Thyroid gland (tissue), 4 donors: ENCODE data around the gene TRIM46.

Source experiments
- CTCF ChIP-seq, 6 experiments: fragments of 200-600 bp in 3 of 6; fragments of 450-650 bp in 3 of 6; sonication (generic) in 3 of 6; IDR thresholded peaks; one replicate each; pipeline ENCODE4 v1.5.1; 2016 to 2019; ENCODE audit warnings: antibody characterized with exemption in 6 of 6, mild to moderate bottlenecking in 2 of 6, inconsistent platforms in 1 of 6, moderate library complexity in 1 of 6
- POLR2A ChIP-seq, 2 donors: fragments of 450-650 bp; IDR thresholded peaks; one replicate each; pipeline ENCODE4 v1.6.1; 2017; ENCODE audit warnings: antibody characterized with exemption in 2 of 2, mild to moderate bottlenecking in 2 of 2, moderate library complexity in 1 of 2

GRCh38 chr1:155202198-155202597 is 28.5 kb downstream of the TRIM46 start:
- no peak for TF ChIP-seq CTCF (IDR thresholded peaks at IDR 0.05)
- TF ChIP-seq POLR2A (IDR thresholded peaks at IDR 0.05): no peak
